ENCODE measurements around the gene BCR. TPM values are rescaled to one million over a fixed set of nuclear protein-coding genes. Genes with fewer than 3 reads are reported as not detected.

BCR gene
- total and polyA plus RNA-seq, 2 donors (not counting 1 experiment from before 2014, with no cell fraction given), result 30.2 to 46.4 TPM

- no peak overlapping the region for H3K27ac ChIP-seq (ENCODE audit: low read length in 2 of 2)
- H2AFZ ChIP-seq (ENCODE audit: insufficient read depth, low read depth, low read length, poor library complexity, severe bottlenecking), result no peak overlapping the region
- Mint-ChIP-seq H3K4me1 (no peaks in the 10 kb centered on the region), H3K9me3 (ENCODE audit: insufficient read depth) (no peaks in the 10 kb centered on the region), H3K4me3 (no peak overlapping the region), H3K27ac (no peak overlapping the region), H3K27me3 (no peaks in the 10 kb centered on the region)
- no peaks in the 10 kb centered on the region for H4K20me1 ChIP-seq (ENCODE audit: control insufficient read depth, insufficient read depth, low read length, poor library complexity, severe bottlenecking)
- no peaks in the 10 kb centered on the region for H3K36me3 ChIP-seq (replicated peaks in 1 of 2; ENCODE audit: control extremely low read depth in 1 of 2, control insufficient read depth in 1 of 2, extremely low read depth in 1 of 2, insufficient read depth in 2 of 2, low read length in 1 of 2)
- peaks cover 0 to 4% (median 0%) of the 10 kb centered on the region in 3 donors for H3K9me3 ChIP-seq (ENCODE audit: control extremely low read depth in 1 of 3, control insufficient read depth in 2 of 3, insufficient read depth in 1 of 3, low read length in 2 of 3)
- H3K9ac ChIP-seq (ENCODE audit: low read length), result no peak overlapping the region
- DNase-seq (no peak), ATAC-seq (ENCODE audit: low read depth) (no peak)
- no peaks in the 10 kb centered on the region for H3K4me1 ChIP-seq (ENCODE audit: control insufficient read depth in 2 of 2, insufficient read depth in 2 of 2, low read length in 2 of 2)
- H3K27me3 ChIP-seq (replicated peaks in 1 of 4; ENCODE audit: control extremely low read depth in 1 of 4, control insufficient read depth in 3 of 4, insufficient read depth in 4 of 4, low read length in 3 of 4), result peaks cover 0 to 2% (median 0%) of the 10 kb centered on the region in 4 experiments
- ChIA-PET POLR2A (no interaction called here), CTCF (interaction anchor here (0.9 to 1.0 kb wide), 2 partner anchors 8 to 116 kb away, joined by 3 to 4 read pairs; no protein-coding TSS in a partner anchor)
- intact Hi-C loops (cut with micrococcal nuclease), result no loop called here
- H3K4me3 ChIP-seq (ENCODE audit: control extremely low read depth in 1 of 5, extremely low read depth in 1 of 5, insufficient read depth in 1 of 5, low read depth in 2 of 5, low read length in 4 of 5), result no peak overlapping the region
- no peak overlapping the region for H3K4me2 ChIP-seq (replicated peaks; ENCODE audit: low read depth, low read length, poor library complexity, severe bottlenecking)
- TF ChIP-seq EZH2 (IDR thresholded peaks at IDR 0.05; ENCODE audit: borderline replicate concordance, insufficient read depth, low read depth, low read length, poor library complexity, severe bottlenecking), result no peak
- TF ChIP-seq CTCF (IDR thresholded peaks at IDR 0.05), result no peak
- WGBS (ENCODE audit: insufficient coverage), result 85% methylated on average over 2 of the region's 6 CpGs
- no peaks in the 10 kb centered on the region for H3K79me2 ChIP-seq (ENCODE audit: control insufficient read depth, insufficient read depth, low read length)
These were observed 14.1 kb upstream of the BCR start for GRCh38 chr22:23166042-23166831.

All from B cell (primary cell).